H1 (cell line): Measurements from ENCODE around the gene GAS7. TPM values are rescaled to one million over a fixed set of nuclear protein-coding genes. Genes with fewer than 3 reads are reported as not detected.

Experiments
- HDAC2 ChIP-seq, 2 experiments: fragments of 300-600 bp in 1 of 2; sonication (generic) in 1 of 2; IDR thresholded peaks; 2 replicates each; pipeline ENCODE4 v1.6.1; 2011 to 2012; ENCODE audit warnings: low read depth in 2 of 2, low read length in 2 of 2, mild to moderate bottlenecking in 2 of 2, moderate library complexity in 2 of 2, borderline replicate concordance in 1 of 2, inconsistent platforms in 1 of 2
- polyA plus RNA-seq, 7 experiments: library from polyadenylated mRNA; depleted of rRNA in 3 of 7; stranded (reverse) in 5 of 7; unstranded in 2 of 7; fragments of >200 nt in 5 of 7; fragments of 200-250 nt in 2 of 7; gene quantifications; 1 replicate in 5 of 7; 2 replicates in 1 of 7; 4 replicates in 1 of 7; pipeline versions ENCODE4 v1.2.1 to v1.2.3, GENCODE V29; 2011 to 2013; ENCODE audit warnings: missing spikeins in 2 of 7, mixed read lengths in 2 of 7
- total RNA-seq: library from RNA; stranded (reverse); fragmentation: NEBNext Ultra II Directional; extraction: Animal tissue kit (Norgen Biotek cat#: 25700); gene quantifications from 2 replicates; pipeline ENCODE4 v1.2.1, GENCODE V29; 2021

The GAS7 gene
- total and polyA plus RNA-seq, 2 of the 8 experiments (the other 6 are each of a cell fraction or from before 2014, with no cell fraction given): 5.0 to 14.5 TPM

- TF ChIP-seq HDAC2 (IDR thresholded peaks at IDR 0.05; ENCODE audit: borderline replicate concordance in 1 of 2, low read depth in 2 of 2, low read length in 2 of 2): no peak
Observed at GRCh38 chr17:9926150-9926804, 272.1 kb downstream of the GAS7 start (continued).
